Upper lobe of right lung (tissue), 1 donor: ENCODE results near the gene MGLL. TPM values are rescaled to one million over a fixed set of nuclear protein-coding genes. Genes with fewer than 3 reads are reported as not detected.

ENCODE experiments used
- ATAC-seq: fragments of 200-7000 bp; cut with Tn5 transposase; one replicate; pipeline ENCODE4 v1.9.1; 2020; ENCODE audit warnings: mild to moderate bottlenecking, moderate library complexity
- DNase-seq: peaks from one replicate; pipeline ENCODE4 v3.0.0-alpha.2; 2020
- H3K27ac ChIP-seq: fragments of 200-600 bp; one replicate; pipeline ENCODE4 v1.8.0; 2022
- H3K27me3 ChIP-seq: fragments of 200-600 bp; one replicate; pipeline ENCODE4 v1.8.0; 2022; ENCODE audit warnings: mild to moderate bottlenecking
- H3K36me3 ChIP-seq: fragments of 200-600 bp; one replicate; pipeline ENCODE4 v1.8.0; 2022
- H3K4me1 ChIP-seq: fragments of 200-600 bp; one replicate; pipeline ENCODE4 v1.8.0; 2022
- H3K4me3 ChIP-seq: fragments of 200-600 bp; one replicate; pipeline ENCODE4 v1.8.0; 2022; ENCODE audit warnings: mild to moderate bottlenecking
- H3K9me3 ChIP-seq: fragments of 200-600 bp; one replicate; pipeline ENCODE4 v1.8.0; 2022
- intact Hi-C: fragments of 100-400 bp; cut with DNase I; formaldehyde crosslinking; loops from one replicate; pipeline ENCODE4 v1.11.0; 2022
- total RNA-seq: library from RNA; stranded (reverse); fragmentation: NEBNext Ultra II Directional; extraction: Animal tissue kit (Norgen Biotek cat#: 25700); gene quantifications from one replicate; pipeline ENCODE4 v1.2.1, GENCODE V29; 2021
- TF ChIP-seq, protein P1 (sequence below): fragments of 200-600 bp; IDR thresholded peaks from one replicate; pipeline ENCODE4 v1.8.0; 2022; ENCODE audit warnings: antibody characterized with exemption
- donor health status: DM: no; HTN: yes; CAD: no; lungs with severe emphysema.

The MGLL gene
- total RNA-seq, 1 donor from 2014 or later: 194 TPM

DNA sequence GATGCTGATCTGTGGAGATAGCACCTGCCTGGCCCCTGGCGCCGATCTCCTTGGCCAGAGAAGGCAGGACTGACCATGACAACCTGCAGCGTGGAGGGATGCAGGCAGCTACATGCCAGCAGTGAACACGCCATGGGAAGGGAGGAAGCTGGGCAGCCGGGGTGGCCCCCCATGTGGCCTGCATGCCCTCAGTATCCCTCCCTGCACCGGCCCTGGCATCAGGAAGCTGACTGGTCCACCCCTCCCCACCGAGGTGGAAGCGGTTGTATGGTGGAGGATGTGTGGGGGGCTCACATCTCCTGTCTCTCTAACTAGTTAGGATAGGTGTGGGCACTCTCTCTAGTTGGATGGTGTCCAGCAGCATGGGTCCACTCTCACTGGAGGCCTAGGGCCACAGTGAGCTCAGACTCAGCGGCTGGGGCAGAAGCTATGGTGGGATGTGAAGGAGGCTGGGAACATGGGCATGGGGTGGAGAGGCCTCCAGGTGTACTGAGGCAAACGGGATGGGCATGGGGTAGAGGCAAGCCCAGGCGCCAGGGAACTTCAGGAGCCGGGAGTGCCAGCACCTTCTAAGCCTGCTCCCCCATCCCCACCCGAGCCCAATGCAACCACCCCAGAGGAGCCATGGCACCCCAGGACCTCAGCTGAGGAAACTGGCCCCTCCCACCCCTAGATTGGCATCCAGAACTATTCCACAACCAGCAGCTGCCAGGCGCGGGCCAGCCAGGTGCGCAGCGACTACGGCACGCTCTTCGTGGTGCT, 151.4 kb downstream of the MGLL start:
- DNase-seq (peak; percentile 63), ATAC-seq (no peak)
- Histone ChIP-seq H3K4me1 (peaks cover 13% of the 10 kb centered on the region), H3K36me3 (no peaks in the 10 kb centered on the region), H3K27ac (no peak overlapping the region), H3K9me3 (no peaks in the 10 kb centered on the region), H3K27me3 (no peaks in the 10 kb centered on the region), H3K4me3 (no peak overlapping the region)
- TF ChIP-seq, protein P1, sequence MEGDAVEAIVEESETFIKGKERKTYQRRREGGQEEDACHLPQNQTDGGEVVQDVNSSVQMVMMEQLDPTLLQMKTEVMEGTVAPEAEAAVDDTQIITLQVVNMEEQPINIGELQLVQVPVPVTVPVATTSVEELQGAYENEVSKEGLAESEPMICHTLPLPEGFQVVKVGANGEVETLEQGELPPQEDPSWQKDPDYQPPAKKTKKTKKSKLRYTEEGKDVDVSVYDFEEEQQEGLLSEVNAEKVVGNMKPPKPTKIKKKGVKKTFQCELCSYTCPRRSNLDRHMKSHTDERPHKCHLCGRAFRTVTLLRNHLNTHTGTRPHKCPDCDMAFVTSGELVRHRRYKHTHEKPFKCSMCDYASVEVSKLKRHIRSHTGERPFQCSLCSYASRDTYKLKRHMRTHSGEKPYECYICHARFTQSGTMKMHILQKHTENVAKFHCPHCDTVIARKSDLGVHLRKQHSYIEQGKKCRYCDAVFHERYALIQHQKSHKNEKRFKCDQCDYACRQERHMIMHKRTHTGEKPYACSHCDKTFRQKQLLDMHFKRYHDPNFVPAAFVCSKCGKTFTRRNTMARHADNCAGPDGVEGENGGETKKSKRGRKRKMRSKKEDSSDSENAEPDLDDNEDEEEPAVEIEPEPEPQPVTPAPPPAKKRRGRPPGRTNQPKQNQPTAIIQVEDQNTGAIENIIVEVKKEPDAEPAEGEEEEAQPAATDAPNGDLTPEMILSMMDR: no peak
- intact Hi-C loops: no loop called here

DNA sequence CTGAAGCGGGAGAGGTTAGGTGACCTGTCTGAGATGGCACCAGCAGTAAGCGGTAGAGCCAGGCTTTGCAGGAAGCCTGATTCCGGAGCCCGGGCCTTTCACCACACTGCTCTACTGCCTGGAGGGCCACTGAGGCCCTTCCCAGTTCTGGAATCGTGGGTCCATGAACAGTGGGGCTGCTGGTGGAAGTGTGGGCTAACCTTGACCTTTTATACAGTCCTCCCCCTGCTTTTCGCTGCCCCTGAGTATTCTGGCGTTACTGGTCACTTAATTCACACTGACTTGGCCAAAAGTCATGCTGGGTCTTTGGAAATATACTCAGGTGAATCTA, 152.1 kb downstream of the MGLL start:
- intact Hi-C loops: no loop called here
- TF ChIP-seq, protein P1: no peak
- H3K9me3 ChIP-seq: no peaks in the 10 kb centered on the region
- ATAC-seq (no peak), DNase-seq (peak; percentile 32)
- no peaks in the 10 kb centered on the region for H3K36me3 ChIP-seq
- H3K4me3 ChIP-seq: no peak overlapping the region
- H3K4me1 ChIP-seq: peaks cover 13% of the 10 kb centered on the region
- H3K27ac ChIP-seq: no peak overlapping the region
- no peaks in the 10 kb centered on the region for H3K27me3 ChIP-seq

DNA sequence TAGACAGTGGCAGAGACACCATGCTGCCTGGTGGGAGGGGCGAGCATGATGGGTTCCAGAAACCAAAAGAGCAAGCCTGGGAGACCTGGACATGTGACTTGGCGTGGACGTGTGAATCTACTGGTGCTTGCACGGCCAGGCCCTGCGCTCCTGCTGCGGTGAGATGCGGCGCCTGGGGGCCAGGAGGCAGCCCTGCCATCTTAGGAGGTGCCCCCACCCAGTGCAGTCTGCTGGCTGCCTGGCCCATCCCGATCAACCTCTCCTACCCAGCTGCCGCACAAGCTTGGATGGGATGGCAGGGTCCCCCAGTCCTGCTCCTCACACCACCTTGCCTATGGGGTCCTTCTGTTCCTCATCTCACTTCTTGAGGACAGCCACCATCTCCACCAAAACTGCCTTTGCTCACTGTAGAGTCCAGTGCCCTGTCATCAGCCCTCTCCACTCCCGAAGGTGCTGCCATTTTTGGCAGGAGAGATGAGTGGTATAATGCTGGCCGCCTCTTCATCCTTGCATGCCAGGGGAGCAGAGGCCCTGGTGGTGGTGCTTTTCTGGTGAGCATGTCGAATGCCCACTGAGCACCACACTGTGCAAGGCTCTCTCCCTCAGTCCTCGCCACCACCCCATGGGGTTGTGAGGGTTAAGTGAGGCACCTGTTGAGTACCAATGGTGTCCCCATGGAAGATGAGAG, 152.6 kb downstream of the MGLL start:
- ATAC-seq: no peak

DNA sequence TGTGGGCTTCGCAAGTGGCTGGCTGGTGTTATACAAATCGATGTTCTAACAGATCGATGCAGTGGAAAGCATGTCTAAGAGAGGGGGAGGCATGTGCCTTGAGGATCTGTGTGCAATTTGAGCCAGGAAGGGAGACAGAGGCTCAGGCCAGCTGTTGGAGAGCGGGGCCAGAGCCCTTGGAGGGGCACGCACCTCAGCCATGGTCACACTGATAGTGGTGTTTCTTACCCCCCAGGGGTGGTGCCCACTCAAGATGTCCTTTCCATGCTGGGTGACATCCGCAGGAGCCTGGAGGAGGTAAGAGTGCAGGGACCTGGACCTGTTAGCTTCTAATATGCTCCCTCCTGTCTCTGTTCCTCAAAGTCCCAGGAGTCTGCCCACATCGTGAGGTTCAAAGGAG, 153.4 kb downstream of the MGLL start:
- TF ChIP-seq, protein P1: no peak
- Histone ChIP-seq H3K4me3 (no peak overlapping the region), H3K4me1 (peaks cover 9% of the 10 kb centered on the region), H3K9me3 (no peaks in the 10 kb centered on the region), H3K27ac (no peak overlapping the region), H3K36me3 (no peaks in the 10 kb centered on the region), H3K27me3 (no peaks in the 10 kb centered on the region)
- DNase-seq (peak; percentile 47), ATAC-seq (no peak)
- intact Hi-C loops: loop anchor here (10.0 kb wide), 1 partner anchor 296 kb away; no protein-coding TSS in a partner anchor

More for the DNA sequence above, 152.6 kb downstream of the MGLL start:
- H3K27ac ChIP-seq: no peak overlapping the region
- H3K4me1 ChIP-seq: peaks cover 13% of the 10 kb centered on the region
- no peaks in the 10 kb centered on the region for H3K27me3 ChIP-seq
- H3K4me3 ChIP-seq: no peak overlapping the region
- TF ChIP-seq, protein P1: no peak
- H3K36me3 ChIP-seq: no peaks in the 10 kb centered on the region
- peak; percentile 39 for DNase-seq
- intact Hi-C loops: loop anchor here (10.0 kb wide), 1 partner anchor 295 kb away; no protein-coding TSS in a partner anchor
- no peaks in the 10 kb centered on the region for H3K9me3 ChIP-seq

DNA sequence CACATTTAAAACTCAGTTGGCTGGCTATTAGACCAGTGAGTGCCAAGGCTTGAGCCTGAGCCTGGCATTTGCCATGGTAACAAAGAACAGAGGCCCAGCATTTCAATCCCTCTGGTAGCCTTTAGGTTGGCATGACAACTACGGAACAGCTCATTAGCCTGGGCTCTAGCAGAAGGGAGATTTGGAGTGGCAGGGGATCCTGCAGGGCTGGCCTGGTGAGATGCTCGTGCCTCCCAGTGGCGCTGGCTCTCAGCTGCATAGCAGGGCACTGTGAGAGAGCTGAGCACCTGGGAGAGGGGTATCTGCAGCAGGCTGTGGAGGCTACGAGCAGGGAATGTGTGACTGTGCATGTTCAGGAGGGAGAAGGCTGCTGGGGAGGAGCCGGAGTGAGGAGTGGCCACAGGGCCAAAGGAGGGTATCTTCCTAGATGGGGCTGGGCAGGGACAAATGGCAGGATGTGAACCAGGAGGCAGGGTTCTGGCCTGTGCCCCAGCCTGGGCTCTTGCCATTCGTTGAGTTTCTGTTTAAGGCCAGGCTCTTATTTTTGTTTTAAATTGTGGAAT, 155.1 kb downstream of the MGLL start:
- intact Hi-C loops: loop anchor here (10.0 kb wide), 1 partner anchor 298 kb away; no protein-coding TSS in a partner anchor
- Histone ChIP-seq H3K27ac (no peak overlapping the region), H3K9me3 (no peaks in the 10 kb centered on the region), H3K4me3 (no peak overlapping the region), H3K4me1 (peaks cover 7% of the 10 kb centered on the region), H3K36me3 (no peaks in the 10 kb centered on the region), H3K27me3 (no peaks in the 10 kb centered on the region)
- peak; percentile 52 for DNase-seq
- TF ChIP-seq, protein P1: no peak
- ATAC-seq: no peak
